ENCODE measurements around the gene SLC4A1AP. TPM values are rescaled to one million over a fixed set of nuclear protein-coding genes. Genes with fewer than 3 reads are reported as not detected.

Gene SLC4A1AP
- total RNA-seq, 1 donor, result 27.9 TPM

DNA sequence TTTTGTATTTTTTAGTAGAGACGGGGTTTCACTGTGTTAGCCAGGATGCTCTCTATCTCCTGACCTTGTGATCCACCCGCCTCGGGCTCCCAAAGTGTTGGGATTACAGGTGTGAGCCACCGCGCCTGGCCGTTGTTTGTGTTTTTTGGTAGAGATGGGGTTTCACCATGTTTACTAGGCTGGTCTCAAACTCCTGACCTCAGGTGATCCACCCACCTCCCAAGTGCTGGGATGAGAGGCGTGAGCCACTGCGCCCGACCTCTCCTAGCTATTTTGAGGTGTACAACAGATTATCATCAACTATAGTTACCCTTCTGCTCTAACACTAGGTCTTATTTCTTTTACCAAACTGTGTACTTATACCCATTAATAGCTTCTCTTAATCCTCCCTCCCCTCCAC is 78.9 kb downstream of the SLC4A1AP start:
- TF ChIP-seq, protein P1, sequence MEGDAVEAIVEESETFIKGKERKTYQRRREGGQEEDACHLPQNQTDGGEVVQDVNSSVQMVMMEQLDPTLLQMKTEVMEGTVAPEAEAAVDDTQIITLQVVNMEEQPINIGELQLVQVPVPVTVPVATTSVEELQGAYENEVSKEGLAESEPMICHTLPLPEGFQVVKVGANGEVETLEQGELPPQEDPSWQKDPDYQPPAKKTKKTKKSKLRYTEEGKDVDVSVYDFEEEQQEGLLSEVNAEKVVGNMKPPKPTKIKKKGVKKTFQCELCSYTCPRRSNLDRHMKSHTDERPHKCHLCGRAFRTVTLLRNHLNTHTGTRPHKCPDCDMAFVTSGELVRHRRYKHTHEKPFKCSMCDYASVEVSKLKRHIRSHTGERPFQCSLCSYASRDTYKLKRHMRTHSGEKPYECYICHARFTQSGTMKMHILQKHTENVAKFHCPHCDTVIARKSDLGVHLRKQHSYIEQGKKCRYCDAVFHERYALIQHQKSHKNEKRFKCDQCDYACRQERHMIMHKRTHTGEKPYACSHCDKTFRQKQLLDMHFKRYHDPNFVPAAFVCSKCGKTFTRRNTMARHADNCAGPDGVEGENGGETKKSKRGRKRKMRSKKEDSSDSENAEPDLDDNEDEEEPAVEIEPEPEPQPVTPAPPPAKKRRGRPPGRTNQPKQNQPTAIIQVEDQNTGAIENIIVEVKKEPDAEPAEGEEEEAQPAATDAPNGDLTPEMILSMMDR (IDR thresholded peaks at IDR 0.05; ENCODE audit: extremely low read depth, low read depth, low read length), result no peak
- Histone ChIP-seq H3K27ac (ENCODE audit: low read depth, low read length) (no peak overlapping the region), H3K36me3 (ENCODE audit: insufficient read depth, low read length) (no peaks in the 10 kb centered on the region), H2AFZ (ENCODE audit: low read length) (no peak overlapping the region), H3K79me2 (ENCODE audit: insufficient read depth, low read length) (no peaks in the 10 kb centered on the region), H4K20me1 (ENCODE audit: insufficient read depth, low read length) (no peaks in the 10 kb centered on the region), H3K4me3 (ENCODE audit: insufficient read depth, low read length) (no peak overlapping the region), H3K27me3 (ENCODE audit: insufficient read depth, low read length) (no peaks in the 10 kb centered on the region), H3K4me2 (ENCODE audit: insufficient read depth, low read length) (no peak overlapping the region), H3K4me1 (ENCODE audit: insufficient read depth, low read length) (no peaks in the 10 kb centered on the region), H3K9me3 (ENCODE audit: low read depth, low read length) (no peaks in the 10 kb centered on the region)
- DNase-seq (ENCODE audit: insufficient read length, low spot score, missing footprints), result no peak

Small RNA genes within 50 kb of the gene (small RNA-seq; reads per million reads assigned to genes)
- not detected for gene RF00340

Other genes with a start within 250 kb of the SLC4A1AP start
- 147 and 151 TPM in 2 replicates for gene NRBP1, start 235.3 kb upstream of the SLC4A1AP start, total RNA-seq
- under 0.01 and 0.72 TPM in 2 replicates for gene KRTCAP3, start 221.5 kb upstream of the SLC4A1AP start, total RNA-seq
- gene IFT172, start 174.1 kb upstream of the SLC4A1AP start, total RNA-seq, result 33.3 and 35.5 TPM in 2 replicates
- gene FNDC4, start 168.7 kb upstream of the SLC4A1AP start, total RNA-seq, result 21.2 and 21.4 TPM in 2 replicates
- gene GCKR, start 167.1 kb upstream of the SLC4A1AP start, total RNA-seq, result 1.2 and 1.4 TPM in 2 replicates
- gene ZNF512, start 80.8 kb upstream of the SLC4A1AP start, total RNA-seq, result 21.4 and 21.8 TPM in 2 replicates
- gene CCDC121, start 34.9 kb upstream of the SLC4A1AP start, total RNA-seq, result 1.1 and 1.2 TPM in 2 replicates
- gene GPN1, start 34.8 kb upstream of the SLC4A1AP start, total RNA-seq, result 27.5 and 33.0 TPM in 2 replicates
- gene SUPT7L, start 275 bp upstream of the SLC4A1AP start, total RNA-seq, result 44.2 and 50.3 TPM in 2 replicates
- 63.1 and 105 TPM in 2 replicates for gene MRPL33, start 107.8 kb downstream of the SLC4A1AP start, total RNA-seq
- 1.1 and 2.1 TPM in 2 replicates for gene RBKS, start 226.5 kb downstream of the SLC4A1AP start, total RNA-seq
- 42.0 and 45.4 TPM in 2 replicates for gene BABAM2, start 226.8 kb downstream of the SLC4A1AP start, total RNA-seq